Measurements from ENCODE around the gene TSFM. TPM values are rescaled to one million over a fixed set of nuclear protein-coding genes. Genes with fewer than 3 reads are reported as not detected.

Gene TSFM
- total RNA-seq, 1 experiment from 2014 or later: 53.2 TPM

GRCh38 chr12:57750561-57751431, 31.8 kb upstream of the TSFM start:
- ATAC-seq: no peak
- H2AFZ ChIP-seq (ENCODE audit: low read depth, low read length, poor library complexity, severe bottlenecking): no peak overlapping the region
- ChIA-PET POLR2A (no interaction called here), RAD21 (ENCODE audit: low non-redundant PET in 1 of 2, low total read pairs in 2 of 2, uncharacterized antibody in 2 of 2, unreplicated experiment in 2 of 2) (no interaction called here), CTCF (interaction anchor here (1.1 kb wide), 1 partner anchor 25 kb away, joined by 4 read pairs; no protein-coding TSS in a partner anchor)
- no peaks in the 10 kb centered on the region for H3K9me3 ChIP-seq (ENCODE audit: control insufficient read depth in 1 of 2, insufficient read depth in 1 of 2, low read depth in 1 of 2, low read length in 2 of 2)
- H3K9ac ChIP-seq (ENCODE audit: low read length): peak overlapping the region; percentile 95
- H3K36me3 ChIP-seq (ENCODE audit: control insufficient read depth in 1 of 2, insufficient read depth in 2 of 2, low read length in 2 of 2): peaks cover 18 to 29% of the 10 kb centered on the region in 2 experiments; a peak in 3 of 4 replicates
- H3K79me2 ChIP-seq (ENCODE audit: insufficient read depth, low read length): peaks cover 33% of the 10 kb centered on the region
- BruUV-seq (replicated peaks): no TSS peak
- H4K20me1 ChIP-seq (ENCODE audit: insufficient read depth): no peaks in the 10 kb centered on the region
- H3K4me3 ChIP-seq (replicated peaks in 1 of 2; ENCODE audit: low read depth in 1 of 2, low read length in 2 of 2): peak overlapping the region; percentile 82 to 98
- no peaks in the 10 kb centered on the region for H3K9me2 ChIP-seq (ENCODE audit: insufficient read depth)
- peak overlapping the region; percentile 69 for H3K27ac ChIP-seq (ENCODE audit: low read depth, low read length)
- intact Hi-C loops (cut with micrococcal nuclease): no loop called here
- peak overlapping the region; percentile 88 for H3K4me2 ChIP-seq (ENCODE audit: low read length)
- peaks cover 17 to 38% of the 10 kb centered on the region in 2 experiments for H3K4me1 ChIP-seq (ENCODE audit: control insufficient read depth in 1 of 2, insufficient read depth in 2 of 2, low read length in 2 of 2)
- H3K27me3 ChIP-seq (ENCODE audit: insufficient read depth, low read length): no peaks in the 10 kb centered on the region
- no peak for DNase-seq (ENCODE audit: low read depth, low spot score)
- no peak for TF ChIP-seq EGR1 (IDR thresholded peaks at IDR 0.05; ENCODE audit: low read depth)
- no peak for TF ChIP-seq ZNF274 (IDR thresholded peaks at IDR 0.05; ENCODE audit: low read depth, low read length)
- TF ChIP-seq SP1 (IDR thresholded peaks at IDR 0.05; ENCODE audit: low read depth): no peak
- TF ChIP-seq ZFX (IDR thresholded peaks at IDR 0.05): no peak
- no peak for TF ChIP-seq FOSL1 (IDR thresholded peaks at IDR 0.05; ENCODE audit: low read depth)
- TF ChIP-seq JUND (IDR thresholded peaks at IDR 0.05): no peak
- no peak for TF ChIP-seq EZH2phosphoT487 (IDR thresholded peaks at IDR 0.05; ENCODE audit: borderline replicate concordance)
- TF ChIP-seq SIN3A (IDR thresholded peaks at IDR 0.05; ENCODE audit: low read depth): no peak
- TF ChIP-seq POLR2AphosphoS5 (IDR thresholded peaks at IDR 0.05; ENCODE audit: low read depth, low read length): no peak
- TF ChIP-seq CBX3 (IDR thresholded peaks at IDR 0.05; ENCODE audit: low read depth): no peak
- no peak for TF ChIP-seq CEBPB (IDR thresholded peaks at IDR 0.05; ENCODE audit: low read depth)
- no peak for TF ChIP-seq MAX (IDR thresholded peaks at IDR 0.05)
